ENCODE measurements around the gene TRIM26. TPM values are rescaled to one million over a fixed set of nuclear protein-coding genes. Genes with fewer than 3 reads are reported as not detected.
"Not testable (repeated sequence)": the region's sequence is repeated elsewhere in the genome, so short reads cannot be mapped to it uniquely, and the experiment has no call there.

Gene TRIM26
- total RNA-seq, 1 experiment from 2014 or later: 28.8 TPM

- no peak for DNase-seq (ENCODE audit: low read depth)
Observed at GRCh38 chr6:30171677-30172471, 41.3 kb downstream of the TRIM26 start.

GRCh38 chr6:30169658-30170614 is 43.3 kb downstream of the TRIM26 start:
- DNase-seq (ENCODE audit: low read depth): peak; percentile 57

GRCh38 chr6:30168741-30169140 is 44.5 kb downstream of the TRIM26 start:
- DNase-seq (ENCODE audit: low read depth): no peak

- DNase-seq (ENCODE audit: low read depth): no peak
Observed at GRCh38 chr6:30167101-30167500, 46.1 kb downstream of the TRIM26 start.

- DNase-seq (ENCODE audit: low read depth): not testable (repeated sequence)
Observed at GRCh38 chr6:30165238-30165637, 48.0 kb downstream of the TRIM26 start.

- no peak for DNase-seq (ENCODE audit: low read depth)
Observed at GRCh38 chr6:30164714-30165113, 48.5 kb downstream of the TRIM26 start.

- no peak for DNase-seq (ENCODE audit: low read depth)
Observed at GRCh38 chr6:30163918-30164654, 49.1 kb downstream of the TRIM26 start.

GRCh38 chr6:30163090-30163917 is 49.9 kb downstream of the TRIM26 start, which contains the start of gene TRIM15:
TRIM15 (plus strand) TSS chr6:30163546; CDS start chr6:30163685, 139 bp downstream.
- DNase-seq (ENCODE audit: low read depth): no peak

- no peak for DNase-seq (ENCODE audit: low read depth)
Observed at GRCh38 chr6:30162265-30163089, 50.7 kb downstream of the TRIM26 start.

- DNase-seq (ENCODE audit: low read depth): no peak
Observed at GRCh38 chr6:30160785-30161531, 52.2 kb downstream of the TRIM26 start, which contains the start of gene TRIM10. TRIM10 (minus strand) TSS chr6:30161211; CDS start chr6:30160858, 353 bp downstream.

GRCh38 chr6:30160008-30160784 is 53.0 kb downstream of the TRIM26 start:
- DNase-seq (ENCODE audit: low read depth): no peak

GRCh38 chr6:30158475-30159040 is 54.6 kb downstream of the TRIM26 start:
- no peak for DNase-seq (ENCODE audit: low read depth)

- no peak for DNase-seq (ENCODE audit: low read depth)
Observed at GRCh38 chr6:30157999-30158398, 55.2 kb downstream of the TRIM26 start.

- DNase-seq (ENCODE audit: low read depth): no peak
Observed at GRCh38 chr6:30157581-30157980, 55.6 kb downstream of the TRIM26 start.

GRCh38 chr6:30156774-30157173 is 56.4 kb downstream of the TRIM26 start:
- DNase-seq (ENCODE audit: low read depth): no peak

GRCh38 chr6:30156262-30156599 is 57.0 kb downstream of the TRIM26 start:
- DNase-seq (ENCODE audit: low read depth): peak; percentile 69

- DNase-seq (ENCODE audit: low read depth): no peak
Observed at GRCh38 chr6:30155520-30156261, 57.5 kb downstream of the TRIM26 start.
